Upper lobe of left lung (tissue), 4 donors: ENCODE measurements around the gene RIPOR1.

Source experiments
- EP300 ChIP-seq, 4 donors: sonication (generic); formaldehyde crosslinking; IDR thresholded peaks; one replicate each; pipeline ENCODE4 v1.5.1; 2017; ENCODE audit warnings: antibody characterized with exemption in 4 of 4, control low read depth in 2 of 4
- POLR2A ChIP-seq, 4 donors: fragments of 450-650 bp; IDR thresholded peaks; one replicate each; pipeline ENCODE4 v1.5.1; 2016 to 2017; ENCODE audit warnings: antibody characterized with exemption in 4 of 4, mild to moderate bottlenecking in 2 of 4
- POLR2AphosphoS5 ChIP-seq, 2 donors: sonication (generic); formaldehyde crosslinking; IDR thresholded peaks; one replicate each; pipeline ENCODE4 v1.5.1; 2017; ENCODE audit warnings: antibody characterized with exemption in 2 of 2
- TF ChIP-seq, protein P1 (sequence below), 6 experiments: fragments of 450-650 bp in 4 of 6; fragments of 200-600 bp in 2 of 6; sonication (generic) in 2 of 6; IDR thresholded peaks; one replicate each; pipeline ENCODE4 v1.5.1; 2016 to 2019; ENCODE audit warnings: antibody characterized with exemption in 6 of 6

DNA sequence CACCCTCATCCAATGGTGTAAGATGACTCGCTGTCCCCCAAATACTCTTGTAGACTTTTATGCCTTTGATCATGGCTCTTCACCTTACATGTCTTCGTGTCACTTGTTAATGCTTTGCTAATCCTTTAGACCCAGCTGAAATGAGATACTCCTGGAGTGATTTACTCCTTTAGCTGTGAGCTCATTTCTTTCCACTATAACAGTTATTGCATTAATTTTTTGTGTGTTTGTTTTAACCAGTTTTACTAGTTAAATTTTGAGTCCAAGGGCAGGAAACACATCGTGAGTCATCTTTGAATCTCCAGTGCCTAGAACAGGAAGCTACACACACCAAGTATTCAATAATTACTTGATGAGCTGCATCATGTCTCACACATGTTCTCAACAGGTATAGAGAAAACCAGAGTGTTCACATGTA lies 27.2 kb downstream of the RIPOR1 start:
- TF ChIP-seq, protein P1, sequence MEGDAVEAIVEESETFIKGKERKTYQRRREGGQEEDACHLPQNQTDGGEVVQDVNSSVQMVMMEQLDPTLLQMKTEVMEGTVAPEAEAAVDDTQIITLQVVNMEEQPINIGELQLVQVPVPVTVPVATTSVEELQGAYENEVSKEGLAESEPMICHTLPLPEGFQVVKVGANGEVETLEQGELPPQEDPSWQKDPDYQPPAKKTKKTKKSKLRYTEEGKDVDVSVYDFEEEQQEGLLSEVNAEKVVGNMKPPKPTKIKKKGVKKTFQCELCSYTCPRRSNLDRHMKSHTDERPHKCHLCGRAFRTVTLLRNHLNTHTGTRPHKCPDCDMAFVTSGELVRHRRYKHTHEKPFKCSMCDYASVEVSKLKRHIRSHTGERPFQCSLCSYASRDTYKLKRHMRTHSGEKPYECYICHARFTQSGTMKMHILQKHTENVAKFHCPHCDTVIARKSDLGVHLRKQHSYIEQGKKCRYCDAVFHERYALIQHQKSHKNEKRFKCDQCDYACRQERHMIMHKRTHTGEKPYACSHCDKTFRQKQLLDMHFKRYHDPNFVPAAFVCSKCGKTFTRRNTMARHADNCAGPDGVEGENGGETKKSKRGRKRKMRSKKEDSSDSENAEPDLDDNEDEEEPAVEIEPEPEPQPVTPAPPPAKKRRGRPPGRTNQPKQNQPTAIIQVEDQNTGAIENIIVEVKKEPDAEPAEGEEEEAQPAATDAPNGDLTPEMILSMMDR (IDR thresholded peaks at IDR 0.05), result no peak
- TF ChIP-seq POLR2AphosphoS5 (IDR thresholded peaks at IDR 0.05) (no peak), EP300 (IDR thresholded peaks at IDR 0.05) (no peak), POLR2A (IDR thresholded peaks at IDR 0.05) (no peak)
